GM06990 (cell line): ENCODE measurements around the gene NHERF2.

ENCODE experiments used
- DNase-seq: peaks from one replicate; pipeline ENCODE4 v3.0.0-alpha.2; 2011; ENCODE audit not compliant: insufficient read length; ENCODE audit errors: extremely low read depth
- H3K27me3 ChIP-seq: replicated peaks from 2 replicates; pipeline ENCODE4 v1.6.0; 2011; ENCODE audit warnings: low read length; ENCODE audit not compliant: control insufficient read depth, insufficient read depth
- H3K36me3 ChIP-seq: 2 replicates; pipeline ENCODE4 v1.5.1; 2011; ENCODE audit warnings: low read length; ENCODE audit not compliant: control insufficient read depth, insufficient read depth
- H3K4me3 ChIP-seq: replicated peaks from 2 replicates; pipeline ENCODE4 v1.5.1; 2011; ENCODE audit warnings: low read depth, mild to moderate bottlenecking, control low read depth, low read length
- CTCF ChIP-seq: IDR thresholded peaks from 2 replicates; pipeline ENCODE4 v1.5.1; 2011; ENCODE audit warnings: low read length, control low read depth, mild to moderate bottlenecking, inconsistent platforms; ENCODE audit not compliant: insufficient read depth, poor library complexity, severe bottlenecking

The NHERF2 gene

DNA sequence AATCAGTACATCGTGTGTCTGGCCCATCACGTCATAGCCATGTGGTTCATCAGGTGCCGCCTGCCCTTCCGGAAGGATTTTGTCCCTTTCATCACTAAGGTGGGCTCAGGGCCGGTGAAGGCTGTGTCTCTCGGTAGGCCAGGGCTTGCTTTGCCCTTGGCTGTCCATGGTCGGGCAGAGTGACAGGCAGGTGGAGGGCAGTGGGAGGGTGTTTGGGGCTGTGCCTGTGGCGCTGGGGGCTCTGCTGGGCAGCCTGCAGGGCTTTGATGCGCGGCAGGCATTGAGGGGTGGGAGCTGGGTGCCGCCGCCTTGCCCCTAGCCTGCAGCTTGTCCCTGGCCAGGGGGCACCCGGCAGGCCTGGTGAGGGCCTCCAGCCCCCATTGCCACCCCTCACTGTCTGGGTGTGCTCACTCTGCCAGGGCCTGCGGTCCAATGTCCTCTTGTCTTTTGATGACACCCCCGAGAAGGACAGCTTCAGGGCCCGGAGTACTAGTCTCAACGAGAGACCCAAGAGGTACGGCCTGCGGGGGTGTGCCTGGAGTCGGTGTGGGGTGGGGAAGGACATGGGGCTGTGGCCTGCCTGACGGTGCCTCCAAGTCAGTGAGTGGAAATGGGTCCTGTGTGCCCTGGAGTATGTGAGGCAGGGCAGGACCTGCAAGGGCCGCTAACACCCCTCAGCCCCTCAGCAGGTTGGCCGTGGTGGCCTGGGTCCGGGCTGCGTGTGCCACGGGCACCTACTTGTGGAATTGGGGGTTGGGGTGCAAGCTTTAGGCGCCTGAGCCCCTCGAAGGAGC is 49.6 kb downstream of the NHERF2 start:
- DNase-seq = no peak
- Histone ChIP-seq H3K27me3 (no peaks in the 10 kb centered on the region), H3K36me3 (peaks cover 28% of the 10 kb centered on the region), H3K4me3 (no peak overlapping the region)
- TF ChIP-seq CTCF = no peak

GRCh38 chr16:2077016-2077415 is 50.3 kb downstream of the NHERF2 start:
- Histone ChIP-seq H3K4me3 (no peak overlapping the region), H3K36me3 (peaks cover 29% of the 10 kb centered on the region), H3K27me3 (no peaks in the 10 kb centered on the region)
- TF ChIP-seq CTCF = no peak
- no peak for DNase-seq

DNA sequence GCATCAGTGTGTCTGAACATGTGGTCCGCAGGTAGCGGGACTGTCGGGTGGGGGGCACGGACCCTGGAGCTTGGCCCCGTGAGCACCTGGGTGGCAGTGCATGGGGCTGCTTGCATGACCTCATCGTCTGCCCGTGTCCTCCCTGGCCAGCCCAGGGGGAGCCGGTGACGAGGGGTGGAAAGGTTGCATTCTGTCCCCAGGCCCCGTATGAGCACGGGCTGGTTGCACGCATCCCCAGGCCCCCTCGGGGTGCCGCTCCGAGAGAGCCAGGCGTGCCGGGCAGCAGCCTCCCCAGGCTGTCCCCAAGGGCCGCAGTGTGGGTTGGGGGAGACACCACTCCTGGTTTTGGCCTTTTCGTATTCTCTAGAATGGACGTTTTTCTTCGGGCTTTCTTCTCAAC is 51.0 kb downstream of the NHERF2 start:
- TF ChIP-seq CTCF = no peak
- Histone ChIP-seq H3K27me3 (no peaks in the 10 kb centered on the region), H3K4me3 (no peak overlapping the region), H3K36me3 (peaks cover 25% of the 10 kb centered on the region)
- DNase-seq = no peak

- no peak overlapping the region for H3K4me3 ChIP-seq
- no peak for TF ChIP-seq CTCF
- H3K36me3 ChIP-seq = peaks cover 27% of the 10 kb centered on the region
- no peaks in the 10 kb centered on the region for H3K27me3 ChIP-seq
- no peak for DNase-seq
These were observed 51.4 kb downstream of the NHERF2 start for GRCh38 chr16:2078096-2078495.

DNA sequence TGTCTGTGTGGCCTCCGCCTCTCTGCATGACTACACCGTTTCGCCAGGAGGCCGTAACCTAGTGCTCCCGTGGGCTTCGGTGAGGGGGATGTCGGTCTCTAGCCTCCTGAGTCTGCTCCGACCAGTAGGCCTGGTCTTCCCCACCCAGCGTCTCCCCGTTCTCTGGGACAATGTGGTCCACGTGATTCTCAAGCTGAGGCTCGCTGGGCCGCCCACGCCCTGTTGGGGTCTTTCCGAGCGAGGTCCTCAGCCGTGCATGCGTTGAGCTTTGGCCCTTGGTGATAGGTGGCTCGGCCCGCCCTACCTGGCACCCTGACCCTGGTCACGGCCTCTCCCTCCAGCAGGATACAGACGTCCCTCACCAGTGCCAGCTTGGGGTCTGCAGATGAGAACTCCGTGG is 52.0 kb downstream of the NHERF2 start:
- H3K4me3 ChIP-seq = no peak overlapping the region
- TF ChIP-seq CTCF = no peak
- no peaks in the 10 kb centered on the region for H3K27me3 ChIP-seq
- DNase-seq = no peak
- peaks cover 27% of the 10 kb centered on the region for H3K36me3 ChIP-seq
